Measurements from ENCODE around the gene GFAP.

DNA sequence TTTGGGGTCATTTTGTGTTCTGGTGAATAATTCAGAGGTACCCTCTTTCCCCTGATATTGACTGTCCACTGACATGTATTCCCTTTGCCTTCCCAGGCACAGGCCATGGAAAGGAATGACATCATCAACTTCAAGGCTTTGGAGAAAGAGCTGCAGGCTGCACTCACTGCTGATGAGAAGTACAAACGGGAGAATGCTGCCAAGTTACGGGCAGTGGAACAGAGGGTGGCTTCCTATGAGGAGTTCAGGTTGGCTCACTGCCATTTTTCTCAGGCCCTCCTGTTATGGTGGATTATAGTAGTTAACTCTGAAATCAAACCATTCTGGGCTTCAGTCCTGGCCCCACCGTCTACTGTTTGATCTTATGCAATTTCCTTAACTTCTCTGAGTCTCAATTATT, 14.4 kb downstream of the GFAP start:
- TF ChIP-seq EZH2phosphoT487 (IDR thresholded peaks at IDR 0.05; ENCODE audit: low read depth, severe bottlenecking, unreplicated experiment): no peak
- no peak for TF ChIP-seq CTCF (IDR thresholded peaks at IDR 0.05; ENCODE audit: poor library complexity)
